Measurements from ENCODE around the gene PIWIL1.

- TF ChIP-seq CTCF (conservative IDR thresholded peaks at IDR 0.05; ENCODE audit: low read depth in 2 of 2) (no peak), POLR2AphosphoS5 (IDR thresholded peaks at IDR 0.05; ENCODE audit: low read depth) (no peak), STAT1 (IDR thresholded peaks at IDR 0.05; ENCODE audit: unreplicated experiment) (no peak), EZH2 (IDR thresholded peaks at IDR 0.05; ENCODE audit: low read depth, unreplicated experiment) (no peak), EZH2phosphoT487 (IDR thresholded peaks at IDR 0.05; ENCODE audit: unreplicated experiment) (no peak), REST (IDR thresholded peaks at IDR 0.05; ENCODE audit: unreplicated experiment) (no peak), CREB1 (CRISPR knock-in tag; IDR thresholded peaks at IDR 0.05; ENCODE audit: low read depth) (no peak), NANOG (IDR thresholded peaks at IDR 0.05; ENCODE audit: borderline replicate concordance) (no peak), ZNF114 (CRISPR knock-in tag; IDR thresholded peaks at IDR 0.05) (no peak)
Observed at GRCh38 chr12:130290114-130290513, 47.6 kb upstream of the PIWIL1 start.
